Measurements from ENCODE around the gene SHISA3.
A peak's percentile ranks its signal among the peaks of the same experiment; 100 is the strongest.
"Not testable (repeated sequence)": the region's sequence is repeated elsewhere in the genome, so short reads cannot be mapped to it uniquely, and the experiment has no call there.

Gene SHISA3

GRCh38 chr4:42396752-42397634 is at the start of gene SHISA3:
SHISA3 (plus strand) TSS chr4:42397488; CDS start chr4:42398057, 569 bp downstream.
- peak; percentile 24 for DNase-seq (ENCODE audit: low spot score)

- no peak for DNase-seq (ENCODE audit: low spot score)
Measured at GRCh38 chr4:42348247-42348646, 49.0 kb upstream of the SHISA3 start.

- no peak for DNase-seq (ENCODE audit: low spot score)
Measured at GRCh38 chr4:42348692-42349091, 48.6 kb upstream of the SHISA3 start.

GRCh38 chr4:42350611-42351182 is 46.6 kb upstream of the SHISA3 start:
- no peak for DNase-seq (ENCODE audit: low spot score)

- no peak for DNase-seq (ENCODE audit: low spot score)
Measured at GRCh38 chr4:42352049-42352448, 45.2 kb upstream of the SHISA3 start.

- DNase-seq (ENCODE audit: low spot score), result no peak
Measured at GRCh38 chr4:42357325-42357724, 40.0 kb upstream of the SHISA3 start.

GRCh38 chr4:42359711-42360110 is 37.6 kb upstream of the SHISA3 start:
- no peak for DNase-seq (ENCODE audit: low spot score)

- no peak for DNase-seq (ENCODE audit: low spot score)
Measured at GRCh38 chr4:42360256-42360669, 37.0 kb upstream of the SHISA3 start.

GRCh38 chr4:42361456-42361855 is 35.8 kb upstream of the SHISA3 start:
- DNase-seq (ENCODE audit: low spot score), result no peak

- no peak for DNase-seq (ENCODE audit: low spot score)
Measured at GRCh38 chr4:42362591-42362990, 34.7 kb upstream of the SHISA3 start.

GRCh38 chr4:42363614-42364013 is 33.7 kb upstream of the SHISA3 start:
- no peak for DNase-seq (ENCODE audit: low spot score)

- DNase-seq (ENCODE audit: low spot score), result no peak
Measured at GRCh38 chr4:42364266-42365053, 32.8 kb upstream of the SHISA3 start.

- no peak for DNase-seq (ENCODE audit: low spot score)
Measured at GRCh38 chr4:42366959-42367358, 30.3 kb upstream of the SHISA3 start.

- DNase-seq (ENCODE audit: low spot score), result no peak
Measured at GRCh38 chr4:42369489-42369888, 27.8 kb upstream of the SHISA3 start.

GRCh38 chr4:42371305-42372252 is 25.7 kb upstream of the SHISA3 start:
- peak; percentile 72 for DNase-seq (ENCODE audit: low spot score)

GRCh38 chr4:42372303-42372702 is 25.0 kb upstream of the SHISA3 start:
- not testable (repeated sequence) for DNase-seq (ENCODE audit: low spot score)

- no peak for DNase-seq (ENCODE audit: low spot score)
Measured at GRCh38 chr4:42377497-42377896, 19.8 kb upstream of the SHISA3 start.

GRCh38 chr4:42381666-42382065 is 15.6 kb upstream of the SHISA3 start:
- DNase-seq (ENCODE audit: low spot score), result no peak

GRCh38 chr4:42385516-42385915 is 11.8 kb upstream of the SHISA3 start:
- no peak for DNase-seq (ENCODE audit: low spot score)

GRCh38 chr4:42390622-42391354 is 6.5 kb upstream of the SHISA3 start:
- no peak for DNase-seq (ENCODE audit: low spot score)

GRCh38 chr4:42391355-42391664 is 6.0 kb upstream of the SHISA3 start:
- DNase-seq (ENCODE audit: low spot score), result no peak
